HG03159 (cell line): Measurements from ENCODE around the gene HOXB4.

ENCODE experiments used
- ATAC-seq: cut with Tn5 transposase; IDR thresholded peaks from one replicate; pipeline ENCODE4 v1.9.1; 2021; ENCODE audit warnings: mild to moderate bottlenecking, moderate library complexity; ENCODE audit not compliant: unreplicated experiment

The HOXB4 gene

GRCh38 chr17:48549914-48550501 is 28.1 kb downstream of the HOXB4 start:
- ATAC-seq: no peak

DNA sequence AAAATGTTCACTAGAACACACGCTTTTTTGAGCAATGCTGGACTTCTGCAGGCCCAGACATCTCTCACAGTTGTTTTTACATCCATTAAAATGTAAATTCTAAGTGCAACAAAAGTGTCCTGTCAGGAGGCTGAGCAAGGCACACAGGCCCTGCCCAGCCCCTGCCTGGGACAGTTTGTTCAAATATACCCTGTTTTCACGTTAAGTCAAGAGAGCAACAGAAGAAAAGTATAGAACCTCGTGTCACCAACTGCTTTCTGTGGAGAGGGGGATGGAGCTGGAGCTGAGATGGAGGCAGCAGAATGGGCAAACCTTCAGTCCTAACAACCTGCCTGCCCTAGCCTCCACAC is 28.9 kb downstream of the HOXB4 start:
- ATAC-seq: no peak

DNA sequence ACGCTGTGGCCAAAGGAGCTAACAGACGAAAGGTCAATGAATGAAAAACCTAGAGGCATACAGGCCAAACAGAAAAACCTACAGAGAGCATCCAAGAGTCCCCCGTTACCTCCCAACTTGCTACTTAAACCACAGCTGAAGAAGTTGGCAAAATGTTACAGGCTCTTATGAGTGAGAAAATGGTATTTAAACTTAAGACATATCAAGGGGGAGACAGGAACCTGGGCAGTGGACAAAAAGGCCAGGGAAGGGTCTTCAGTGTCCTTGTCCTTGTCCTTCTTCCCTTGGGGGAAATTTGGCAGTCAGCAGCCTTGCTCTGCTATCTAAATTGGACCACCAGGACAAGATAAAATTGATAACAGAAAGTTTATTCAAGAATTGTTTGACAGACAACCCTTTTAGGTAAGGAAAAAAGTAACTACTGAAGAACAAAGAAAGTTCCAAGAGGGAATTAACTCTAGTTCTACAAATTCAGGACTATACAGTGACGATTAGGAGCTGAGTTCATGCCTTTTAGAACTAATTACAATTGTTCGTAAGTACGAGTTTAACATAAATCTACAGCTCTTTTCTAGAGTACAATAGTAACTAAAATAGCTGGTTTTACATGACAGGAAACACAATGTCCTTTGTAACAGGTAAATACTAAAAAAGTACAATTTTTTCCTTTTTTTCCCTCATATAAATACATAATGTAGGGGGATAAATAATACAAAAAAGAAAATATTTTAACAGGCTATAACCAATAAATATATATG is 29.4 kb downstream of the HOXB4 start:
- ATAC-seq: no peak

- ATAC-seq: no peak
Measured at GRCh38 chr17:48547808-48548522, 30.2 kb downstream of the HOXB4 start.

DNA sequence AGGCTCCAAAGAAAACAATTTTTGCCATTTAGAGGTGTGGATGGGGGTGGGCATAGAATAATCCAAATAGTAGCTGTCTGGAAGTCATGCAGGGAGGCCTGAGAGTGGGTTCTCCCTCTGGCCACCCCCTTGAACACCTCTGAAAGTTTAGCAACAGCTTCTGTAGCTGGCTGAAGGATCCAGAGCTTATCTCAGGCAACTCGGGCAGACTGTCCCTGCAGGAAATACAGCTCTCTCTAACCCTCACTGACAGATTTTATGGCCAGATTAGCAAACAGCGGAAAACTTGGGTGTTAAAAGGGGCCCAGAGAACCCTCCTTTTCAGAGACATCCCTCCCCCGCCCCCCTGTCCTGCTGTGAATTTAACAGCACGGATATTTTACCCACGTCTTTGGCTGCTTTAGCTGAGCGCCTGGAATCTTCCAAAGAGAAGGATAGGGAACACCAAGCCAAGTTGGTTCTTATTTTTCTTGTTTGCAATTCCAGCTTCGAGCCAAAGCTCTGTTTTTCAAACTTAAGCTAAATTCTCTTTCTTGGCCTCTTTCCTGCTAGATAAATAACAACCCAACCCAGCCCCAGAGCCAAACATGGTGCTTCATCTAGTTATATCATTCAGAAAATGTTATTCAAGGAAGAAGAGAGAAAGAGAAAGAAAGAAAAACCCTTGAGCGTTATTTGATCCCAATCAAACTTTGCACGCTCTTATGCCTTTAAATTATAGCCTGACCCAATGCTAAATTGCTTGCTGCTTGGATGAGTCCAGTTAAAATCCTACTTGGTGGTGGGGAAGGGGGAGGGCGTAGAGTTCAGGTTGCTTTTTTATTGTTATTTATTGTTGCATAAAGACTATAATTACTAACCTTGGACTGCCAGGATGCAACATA is 31.0 kb downstream of the HOXB4 start:
- ATAC-seq: no peak

DNA sequence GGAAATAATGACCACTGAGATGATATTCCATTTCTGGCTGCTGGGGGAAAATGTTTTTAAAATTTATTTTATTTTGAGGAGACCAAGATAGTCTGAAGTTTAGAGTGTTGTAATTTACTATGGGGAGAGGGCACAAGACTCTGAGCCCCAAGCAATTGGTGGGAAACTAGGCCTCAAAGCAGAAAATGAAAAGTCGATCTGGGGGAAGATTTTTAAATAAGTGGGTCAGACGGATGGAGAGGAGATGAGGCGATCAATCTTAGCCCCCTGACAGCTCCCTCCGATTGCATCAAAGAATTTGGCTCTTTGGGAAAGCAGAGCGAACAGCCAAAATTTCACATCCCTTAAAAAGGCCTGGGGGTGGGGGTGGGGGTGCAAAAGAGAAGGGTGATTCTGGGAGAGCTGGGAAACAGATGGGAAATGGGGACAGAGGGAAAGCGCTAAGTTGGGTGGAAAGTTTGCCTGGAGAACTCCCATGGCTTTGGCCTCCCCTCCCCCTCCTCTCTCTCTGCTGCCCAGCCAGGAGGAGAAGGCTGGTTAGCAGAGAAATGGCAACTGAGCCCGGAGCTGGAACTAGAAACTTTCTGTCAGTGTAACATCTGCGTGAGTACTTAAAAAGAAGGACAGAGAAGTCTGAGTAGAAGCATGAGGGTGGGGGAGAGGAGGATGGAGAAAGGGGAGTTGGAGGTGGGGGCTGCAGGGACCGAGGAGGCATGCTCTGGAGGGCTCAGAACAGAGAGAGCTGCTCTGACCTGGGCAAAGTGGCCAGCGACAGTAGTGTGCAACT is 31.8 kb downstream of the HOXB4 start:
- no peak for ATAC-seq

DNA sequence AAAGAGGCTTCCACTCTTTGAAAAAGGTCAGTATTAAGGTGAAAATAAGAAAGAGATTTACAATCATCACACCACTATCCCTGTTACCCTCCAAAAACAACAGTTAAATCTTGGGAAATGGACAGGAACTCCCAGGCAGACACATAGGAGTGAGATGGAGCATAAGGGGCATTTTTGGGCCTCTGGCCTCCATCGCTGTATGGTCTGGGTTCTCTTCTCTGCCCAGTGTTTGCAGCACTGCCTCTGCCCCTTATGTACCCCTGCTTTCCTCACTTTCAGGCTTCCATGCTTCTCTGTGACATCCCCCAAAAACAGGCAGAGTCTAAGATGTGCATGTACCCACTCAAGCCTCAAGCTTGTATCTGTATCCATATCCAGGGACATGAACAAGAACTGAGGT is 32.6 kb downstream of the HOXB4 start:
- ATAC-seq: no peak

DNA sequence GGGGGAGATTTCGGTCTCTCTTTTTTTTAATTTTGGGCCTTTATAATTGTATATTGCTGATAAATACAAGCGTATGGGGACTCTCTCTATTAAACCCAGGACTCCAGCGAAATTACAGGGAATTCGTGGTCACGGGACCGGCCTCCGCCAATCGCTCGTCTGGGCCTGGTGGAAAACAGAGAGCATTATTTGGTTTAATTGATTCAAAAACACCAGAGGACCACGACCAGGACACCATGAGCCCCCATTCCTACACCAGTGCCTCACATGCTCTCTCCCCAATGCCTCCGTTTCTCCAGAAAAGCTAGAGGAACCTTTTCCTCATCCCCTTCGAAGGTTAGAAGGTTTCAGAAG is 33.2 kb downstream of the HOXB4 start, which contains the start of gene HOXB2:
Gene HOXB2, minus strand, starts transcription at position 88 of the 354 bp plus-strand sequence. CDS start 198 bp downstream, outside the sequence.
- no peak for ATAC-seq

DNA sequence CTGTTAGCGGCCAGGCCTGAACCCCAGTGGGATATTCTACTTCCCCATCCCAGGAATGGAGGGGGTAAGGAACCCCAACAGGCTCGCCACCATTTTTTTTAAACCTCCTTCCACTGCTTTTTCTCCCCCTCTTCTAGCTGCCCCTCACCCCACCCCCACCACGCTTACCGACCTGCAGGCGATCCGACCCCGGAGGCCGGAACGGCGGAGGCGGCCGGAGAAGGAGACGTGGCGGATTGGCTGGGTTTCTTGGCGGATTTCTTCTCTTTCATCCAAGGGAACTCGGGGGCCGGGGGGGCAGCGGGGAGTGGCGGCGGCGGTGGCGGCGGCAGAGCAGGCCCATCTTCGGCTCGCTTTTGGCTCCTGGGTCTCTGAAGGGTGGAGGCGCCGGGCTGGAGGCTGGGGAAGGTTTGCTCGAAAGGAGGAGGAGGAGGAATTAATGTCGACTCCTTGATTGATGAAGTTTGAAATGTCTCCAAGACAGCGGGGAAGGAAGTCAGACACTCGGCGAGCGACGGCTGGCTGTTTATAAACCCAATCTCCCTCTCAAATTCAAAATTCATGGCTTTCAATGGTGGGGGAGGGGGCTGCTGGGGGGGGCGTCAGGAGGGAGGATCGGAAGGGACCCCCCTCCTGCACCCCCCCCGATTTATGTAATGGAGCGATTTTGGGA is 33.7 kb downstream of the HOXB4 start:
- no peak for ATAC-seq

DNA sequence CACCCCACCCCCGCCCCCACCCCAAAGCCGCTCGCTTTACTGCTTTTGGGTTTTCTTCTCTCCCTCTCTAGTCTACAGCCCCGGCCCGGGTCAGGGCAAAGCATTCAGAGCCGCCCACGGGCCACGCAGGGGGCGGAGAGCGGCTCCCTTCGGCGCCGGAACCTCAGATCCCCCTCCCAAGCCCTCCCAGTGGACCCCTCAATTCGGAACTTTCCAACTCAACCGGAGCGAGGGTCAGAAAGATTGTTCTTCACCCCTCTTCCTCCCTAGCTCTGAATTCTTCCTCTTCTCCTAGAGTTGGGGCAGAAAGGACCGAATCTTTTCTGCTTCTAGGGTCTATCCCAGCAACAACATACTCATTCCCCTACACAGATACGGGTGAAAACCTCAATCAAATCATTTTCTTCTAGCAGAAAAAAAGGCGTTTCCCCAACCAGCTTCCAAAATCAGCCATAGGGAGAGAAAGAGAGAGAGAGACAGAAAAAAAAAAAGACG is 34.2 kb downstream of the HOXB4 start:
- no peak for ATAC-seq

- ATAC-seq: no peak
Measured at GRCh38 chr17:48543107-48543853, 34.9 kb downstream of the HOXB4 start.

DNA sequence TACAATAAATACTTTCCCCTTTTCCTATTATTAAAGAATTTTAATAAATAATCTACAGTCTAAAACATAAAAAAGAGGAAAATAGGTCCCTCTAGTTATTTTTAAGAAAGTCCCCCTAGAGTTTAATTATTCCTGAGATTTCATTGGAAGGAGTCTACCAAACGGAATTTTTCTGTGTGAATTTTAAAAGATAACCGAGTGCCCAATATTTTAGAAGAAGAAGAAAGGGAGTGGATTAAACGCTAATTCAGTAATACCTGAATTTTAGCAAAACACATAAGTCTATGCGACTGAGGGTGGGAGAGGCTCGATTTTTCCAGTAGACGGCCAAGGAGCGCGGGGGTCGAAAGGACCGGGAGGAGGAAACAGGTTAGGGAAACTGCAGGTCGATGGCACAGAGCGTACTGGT is 35.4 kb downstream of the HOXB4 start:
- ATAC-seq: no peak

- no peak for ATAC-seq
Measured at GRCh38 chr17:48542114-48542656, 36.0 kb downstream of the HOXB4 start.

DNA sequence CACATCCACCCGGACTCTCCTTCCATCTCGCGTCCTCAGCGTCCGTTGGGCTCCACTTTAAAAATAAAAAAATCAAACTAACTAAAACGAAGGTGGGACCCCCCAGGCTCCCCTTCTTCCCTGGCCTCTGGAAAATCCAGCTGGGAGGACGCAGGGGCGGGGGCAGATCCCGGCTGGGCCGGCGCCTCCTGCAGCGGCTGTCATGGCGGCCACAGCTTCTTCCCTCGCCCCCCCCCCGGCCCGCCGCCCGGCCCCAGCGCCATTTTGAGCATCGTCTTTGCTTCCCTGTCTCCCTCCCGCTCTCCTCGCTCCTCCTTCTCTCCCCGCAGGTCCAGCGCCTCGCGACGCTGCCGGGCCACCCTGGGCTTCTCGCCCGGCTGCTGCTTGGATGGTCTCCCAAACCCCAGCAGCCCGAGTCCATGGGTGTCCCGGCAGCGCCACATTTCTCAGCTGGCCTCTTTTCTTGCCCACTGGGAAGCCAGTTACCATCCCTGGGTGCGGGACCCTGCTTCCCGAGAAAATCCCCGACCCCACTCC is 36.5 kb downstream of the HOXB4 start:
- ATAC-seq: no peak

DNA sequence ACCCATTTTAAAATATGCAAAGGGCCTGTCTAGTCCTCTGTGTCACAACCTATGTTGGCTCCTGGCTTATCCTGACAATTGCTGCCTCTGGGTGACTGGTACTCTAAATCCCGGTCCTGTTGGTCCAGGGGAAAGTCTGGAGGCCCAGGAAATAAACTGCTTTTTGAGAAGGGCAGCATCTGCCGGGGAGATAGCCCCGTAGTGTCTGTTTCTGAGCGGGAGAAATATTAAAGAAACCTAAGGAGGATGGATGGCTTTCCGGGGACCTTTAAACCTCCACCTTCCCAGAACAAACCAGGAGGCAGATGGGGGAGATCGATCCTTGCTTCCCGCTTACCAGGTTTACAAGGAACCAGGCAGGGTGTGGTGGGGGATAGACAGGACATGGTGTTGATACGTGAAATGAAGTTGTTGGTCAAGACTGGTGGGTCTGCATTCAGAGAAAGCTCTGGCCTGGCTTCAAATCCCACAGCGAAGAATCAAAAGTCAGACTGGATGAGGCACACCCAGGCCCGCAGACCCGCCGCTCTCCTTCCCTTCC is 37.0 kb downstream of the HOXB4 start:
- no peak for ATAC-seq

- ATAC-seq: no peak
Measured at GRCh38 chr17:48540213-48540612, 37.9 kb downstream of the HOXB4 start.

GRCh38 chr17:48539177-48539576 is 39.0 kb downstream of the HOXB4 start:
- no peak for ATAC-seq

GRCh38 chr17:48537316-48537715 is 40.8 kb downstream of the HOXB4 start:
- ATAC-seq: no peak
